ENCODE results near the gene TTC39B.

The TTC39B gene

DNA sequence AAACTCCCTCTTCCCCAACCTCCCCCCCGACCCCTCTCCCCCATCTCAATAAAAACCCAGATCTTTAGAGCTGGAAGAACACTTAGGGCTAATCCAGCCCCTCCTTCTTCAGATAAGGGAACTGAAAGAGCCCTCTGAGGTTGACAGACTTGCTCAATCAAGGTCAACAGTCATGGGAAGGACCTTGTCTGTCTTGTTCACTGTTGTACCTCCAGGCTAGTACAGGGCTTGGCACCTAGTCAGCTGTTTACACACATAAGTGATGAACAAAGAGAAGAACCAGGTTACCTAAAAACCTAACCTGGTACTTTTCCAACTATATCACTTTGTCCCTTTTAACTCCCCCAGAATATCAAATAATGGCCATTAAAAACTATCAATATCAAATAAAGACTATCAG lies 2.4 kb downstream of the TTC39B start:
- Histone ChIP-seq H3K27me3 (ENCODE audit: insufficient read depth, low read length) (no peaks in the 10 kb centered on the region), H3K4me3 (ENCODE audit: low read depth, low read length) (no peak overlapping the region), H2AFZ (ENCODE audit: low read length, unreplicated experiment) (no peak overlapping the region), H3K4me1 (ENCODE audit: control insufficient read depth, insufficient read depth, low read length, unreplicated experiment) (peaks cover 25% of the 10 kb centered on the region), H3K36me3 (ENCODE audit: insufficient read depth, low read length) (0 out of 2 replicates have a peak, but pooled peaks cover under 1% of the 10 kb centered on the region), H3K79me2 (ENCODE audit: control insufficient read depth, insufficient read depth, low read length, unreplicated experiment) (peaks cover 17% of the 10 kb centered on the region), H3K27ac (ENCODE audit: low read depth, low read length) (no peak overlapping the region)

DNA sequence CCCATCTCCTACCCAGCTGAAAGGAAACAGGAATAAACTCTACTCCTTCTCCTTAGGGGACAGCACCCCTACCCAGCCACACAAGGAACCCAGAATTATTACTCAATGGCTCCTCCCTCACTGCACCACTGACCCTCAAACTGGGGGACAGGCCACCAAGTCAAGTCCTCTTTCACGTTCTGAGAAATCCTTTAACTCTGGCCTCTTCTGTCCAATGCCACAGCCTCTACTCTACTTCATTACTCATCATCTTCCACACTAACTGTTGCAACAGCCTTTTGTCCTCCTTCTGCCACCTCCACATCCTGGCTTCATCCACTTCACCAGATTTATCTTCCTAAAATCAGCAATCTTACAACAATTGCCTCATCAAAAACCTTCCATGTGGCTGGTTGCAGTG lies 6.8 kb downstream of the TTC39B start:
- H3K36me3 ChIP-seq (ENCODE audit: insufficient read depth, low read length): peaks cover 12% of the 10 kb centered on the region; the same call in 1 of the 2 replicates
- H3K27ac ChIP-seq (ENCODE audit: low read depth, low read length): 0 out of 2 replicates have a peak overlapping the region, but pooled peaks have one; percentile 13
- H3K4me3 ChIP-seq (ENCODE audit: low read depth, low read length): no peak overlapping the region
- H3K27me3 ChIP-seq (ENCODE audit: insufficient read depth, low read length): no peaks in the 10 kb centered on the region
- peaks cover 30% of the 10 kb centered on the region for H3K4me1 ChIP-seq (ENCODE audit: control insufficient read depth, insufficient read depth, low read length, unreplicated experiment)
- H3K79me2 ChIP-seq (ENCODE audit: control insufficient read depth, insufficient read depth, low read length, unreplicated experiment): peaks cover 20% of the 10 kb centered on the region
- H2AFZ ChIP-seq (ENCODE audit: low read length, unreplicated experiment): no peak overlapping the region

DNA sequence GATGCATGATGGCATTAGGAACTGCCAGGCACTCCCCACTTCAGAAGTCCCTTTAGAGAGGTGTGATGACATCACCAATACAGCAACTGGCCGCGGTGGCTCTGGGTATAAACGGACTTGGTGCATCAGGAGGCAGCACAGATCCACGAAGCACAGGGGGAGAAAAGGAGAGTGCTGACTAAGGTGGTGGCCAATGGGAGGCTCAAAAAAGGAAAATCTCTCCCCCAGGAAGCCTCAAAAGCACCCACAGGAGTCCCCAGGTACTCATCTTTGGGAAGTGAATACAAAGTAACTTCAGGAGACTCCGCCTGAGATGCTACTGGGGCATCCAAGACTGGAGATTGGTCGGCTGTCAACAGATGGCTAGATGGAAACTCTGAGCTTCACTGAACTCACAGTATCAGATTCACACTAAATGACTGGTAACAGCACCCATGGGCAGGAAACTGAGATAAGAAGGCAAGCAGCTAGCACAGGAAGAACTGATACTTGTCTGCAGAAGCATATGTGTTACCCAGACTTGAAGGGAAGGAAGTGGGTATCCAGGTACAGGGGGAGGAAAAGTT lies 7.6 kb downstream of the TTC39B start:
- H2AFZ ChIP-seq (ENCODE audit: low read length, unreplicated experiment): no peak overlapping the region
- H3K27me3 ChIP-seq (ENCODE audit: insufficient read depth, low read length): no peaks in the 10 kb centered on the region

GRCh38 chr9:15298362-15298761 lies 8.7 kb downstream of the TTC39B start:
- Histone ChIP-seq H3K36me3 (ENCODE audit: insufficient read depth, low read length) (peaks cover 12% of the 10 kb centered on the region; the same call in 1 of the 2 replicates), H3K4me3 (ENCODE audit: low read depth, low read length) (no peak overlapping the region), H2AFZ (ENCODE audit: low read length, unreplicated experiment) (no peak overlapping the region), H3K4me1 (ENCODE audit: control insufficient read depth, insufficient read depth, low read length, unreplicated experiment) (peaks cover 42% of the 10 kb centered on the region), H3K27ac (ENCODE audit: low read depth, low read length) (no peak overlapping the region), H3K79me2 (ENCODE audit: control insufficient read depth, insufficient read depth, low read length, unreplicated experiment) (peaks cover 31% of the 10 kb centered on the region), H3K27me3 (ENCODE audit: insufficient read depth, low read length) (no peaks in the 10 kb centered on the region)

More for the DNA sequence above, 7.6 kb downstream of the TTC39B start:
- Histone ChIP-seq H3K79me2 (ENCODE audit: control insufficient read depth, insufficient read depth, low read length, unreplicated experiment) (peaks cover 21% of the 10 kb centered on the region), H3K4me3 (ENCODE audit: low read depth, low read length) (no peak overlapping the region), H3K36me3 (ENCODE audit: insufficient read depth, low read length) (peaks cover 12% of the 10 kb centered on the region; the same call in 1 of the 2 replicates), H3K4me1 (ENCODE audit: control insufficient read depth, insufficient read depth, low read length, unreplicated experiment) (peaks cover 37% of the 10 kb centered on the region), H3K27ac (ENCODE audit: low read depth, low read length) (no peak overlapping the region)

- H3K27ac ChIP-seq (ENCODE audit: low read depth, low read length): peak overlapping the region; percentile 90
- peaks cover 31% of the 10 kb centered on the region for H3K79me2 ChIP-seq (ENCODE audit: control insufficient read depth, insufficient read depth, low read length, unreplicated experiment)
- peaks cover 42% of the 10 kb centered on the region for H3K4me1 ChIP-seq (ENCODE audit: control insufficient read depth, insufficient read depth, low read length, unreplicated experiment)
- H3K27me3 ChIP-seq (ENCODE audit: insufficient read depth, low read length): no peaks in the 10 kb centered on the region
- H2AFZ ChIP-seq (ENCODE audit: low read length, unreplicated experiment): peak overlapping the region; percentile 98
- H3K4me3 ChIP-seq (ENCODE audit: low read depth, low read length): peak overlapping the region; percentile 75
- peaks cover 12% of the 10 kb centered on the region; the same call in 1 of the 2 replicates for H3K36me3 ChIP-seq (ENCODE audit: insufficient read depth, low read length)
Measured at GRCh38 chr9:15295761-15296405, 11.1 kb downstream of the TTC39B start.

DNA sequence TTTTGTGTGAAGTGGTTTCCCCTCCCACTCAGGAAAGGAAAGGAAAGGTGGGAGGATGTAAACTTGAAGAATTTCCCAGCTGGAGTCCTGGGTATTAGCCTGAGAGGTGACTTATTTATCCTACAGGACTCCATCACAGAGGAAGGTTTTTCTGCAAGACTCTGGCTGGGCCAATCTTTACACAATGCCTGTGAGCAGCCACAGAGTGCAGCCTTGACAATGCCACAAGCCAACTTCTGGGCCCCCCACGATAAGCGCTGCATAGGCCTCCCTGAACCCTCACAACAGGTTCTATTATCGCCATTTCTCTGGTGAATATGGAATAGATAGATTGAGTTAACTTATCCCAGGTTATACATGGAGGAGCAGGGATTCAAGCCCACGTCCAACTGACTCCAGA lies 12.4 kb downstream of the TTC39B start:
- Histone ChIP-seq H3K27ac (ENCODE audit: low read depth, low read length) (peak overlapping the region; percentile 90; the same call in 1 of the 2 replicates), H3K4me1 (ENCODE audit: control insufficient read depth, insufficient read depth, low read length, unreplicated experiment) (peaks cover 32% of the 10 kb centered on the region), H3K79me2 (ENCODE audit: control insufficient read depth, insufficient read depth, low read length, unreplicated experiment) (peaks cover 31% of the 10 kb centered on the region), H3K27me3 (ENCODE audit: insufficient read depth, low read length) (no peaks in the 10 kb centered on the region), H2AFZ (ENCODE audit: low read length, unreplicated experiment) (no peak overlapping the region), H3K4me3 (ENCODE audit: low read depth, low read length) (no peak overlapping the region), H3K36me3 (ENCODE audit: insufficient read depth, low read length) (peaks cover 10% of the 10 kb centered on the region; the same call in 1 of the 2 replicates)

- no peak overlapping the region for H3K27ac ChIP-seq (ENCODE audit: low read depth, low read length)
- H3K27me3 ChIP-seq (ENCODE audit: insufficient read depth, low read length): no peaks in the 10 kb centered on the region
- no peak overlapping the region for H2AFZ ChIP-seq (ENCODE audit: low read length, unreplicated experiment)
- peaks cover 30% of the 10 kb centered on the region for H3K4me1 ChIP-seq (ENCODE audit: control insufficient read depth, insufficient read depth, low read length, unreplicated experiment)
- H3K36me3 ChIP-seq (ENCODE audit: insufficient read depth, low read length): peaks cover 3% of the 10 kb centered on the region; the same call in 1 of the 2 replicates
- H3K79me2 ChIP-seq (ENCODE audit: control insufficient read depth, insufficient read depth, low read length, unreplicated experiment): peaks cover 30% of the 10 kb centered on the region
- no peak overlapping the region for H3K4me3 ChIP-seq (ENCODE audit: low read depth, low read length)
Measured at GRCh38 chr9:15293804-15294316, 13.2 kb downstream of the TTC39B start.

GRCh38 chr9:15293084-15293483 lies 13.9 kb downstream of the TTC39B start:
- H3K36me3 ChIP-seq (ENCODE audit: insufficient read depth, low read length): no peaks in the 10 kb centered on the region
- peaks cover 30% of the 10 kb centered on the region for H3K4me1 ChIP-seq (ENCODE audit: control insufficient read depth, insufficient read depth, low read length, unreplicated experiment)
- no peak overlapping the region for H2AFZ ChIP-seq (ENCODE audit: low read length, unreplicated experiment)
- H3K4me3 ChIP-seq (ENCODE audit: low read depth, low read length): no peak overlapping the region
- no peak overlapping the region for H3K27ac ChIP-seq (ENCODE audit: low read depth, low read length)
- peaks cover 27% of the 10 kb centered on the region for H3K79me2 ChIP-seq (ENCODE audit: control insufficient read depth, insufficient read depth, low read length, unreplicated experiment)
- no peaks in the 10 kb centered on the region for H3K27me3 ChIP-seq (ENCODE audit: insufficient read depth, low read length)

DNA sequence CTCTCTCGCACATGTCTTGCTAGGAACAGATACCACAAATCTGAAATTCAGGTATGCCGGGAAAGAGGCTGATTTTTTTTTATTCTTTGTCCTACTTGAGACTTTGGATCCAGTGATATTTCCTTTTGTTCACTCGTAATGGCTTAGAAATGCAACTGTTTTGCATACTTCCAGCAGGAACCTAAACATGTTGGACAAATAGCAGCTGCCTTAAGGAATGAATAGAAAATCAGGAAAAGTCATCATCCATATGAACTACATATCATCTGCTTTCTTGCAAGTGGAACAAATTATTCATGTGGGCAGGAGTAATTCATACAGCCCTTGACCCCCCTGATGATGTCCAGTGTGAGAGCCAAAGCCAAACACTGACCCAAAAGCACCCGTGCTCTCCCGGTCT lies 17.4 kb downstream of the TTC39B start:
- H3K27ac ChIP-seq (ENCODE audit: low read depth, low read length): no peak overlapping the region
- no peak overlapping the region for H2AFZ ChIP-seq (ENCODE audit: low read length, unreplicated experiment)
- peaks cover 6% of the 10 kb centered on the region for H3K4me1 ChIP-seq (ENCODE audit: control insufficient read depth, insufficient read depth, low read length, unreplicated experiment)
- no peaks in the 10 kb centered on the region for H3K27me3 ChIP-seq (ENCODE audit: insufficient read depth, low read length)
- H3K36me3 ChIP-seq (ENCODE audit: insufficient read depth, low read length): no peaks in the 10 kb centered on the region
- peaks cover 14% of the 10 kb centered on the region for H3K79me2 ChIP-seq (ENCODE audit: control insufficient read depth, insufficient read depth, low read length, unreplicated experiment)
- no peak overlapping the region for H3K4me3 ChIP-seq (ENCODE audit: low read depth, low read length)

DNA sequence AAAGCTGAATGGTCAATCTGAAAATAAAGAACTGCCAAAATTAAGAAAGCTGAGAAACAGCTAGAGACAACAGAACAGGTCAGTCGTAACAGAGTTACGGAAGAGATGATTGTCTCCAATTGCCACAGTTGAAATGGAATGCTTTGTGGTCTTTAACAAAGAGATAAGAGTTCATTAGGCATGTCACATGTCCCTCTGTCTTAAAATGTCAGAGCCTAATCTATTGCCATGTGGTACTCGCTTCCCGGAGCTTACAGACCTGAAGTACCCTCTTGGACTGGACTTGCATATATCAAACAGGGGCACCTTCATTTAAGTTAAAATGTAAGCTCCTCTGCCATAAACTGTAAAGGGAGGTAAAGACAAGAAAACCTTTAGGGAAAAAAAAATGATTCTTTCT lies 19.7 kb downstream of the TTC39B start:
- H3K79me2 ChIP-seq (ENCODE audit: control insufficient read depth, insufficient read depth, low read length, unreplicated experiment): no peaks in the 10 kb centered on the region
- H2AFZ ChIP-seq (ENCODE audit: low read length, unreplicated experiment): no peak overlapping the region
- H3K36me3 ChIP-seq (ENCODE audit: insufficient read depth, low read length): no peaks in the 10 kb centered on the region
- no peaks in the 10 kb centered on the region for H3K4me1 ChIP-seq (ENCODE audit: control insufficient read depth, insufficient read depth, low read length, unreplicated experiment)
- H3K27ac ChIP-seq (ENCODE audit: low read depth, low read length): no peak overlapping the region
- no peak overlapping the region for H3K4me3 ChIP-seq (ENCODE audit: low read depth, low read length)
- H3K27me3 ChIP-seq (ENCODE audit: insufficient read depth, low read length): no peaks in the 10 kb centered on the region
